Stimulated activated CD8-positive, alpha-beta memory T cell treated with anti-CD3 and anti-CD28 coated beads, Interleukin-4, amount 100 ng/mL, for 4 hours (primary cell): ENCODE data around the gene SACM1L.
"Not testable (repeated sequence)": the region's sequence is repeated elsewhere in the genome, so short reads cannot be mapped to it uniquely, and the experiment has no call there.

Experiments
- DNase-seq, 2 donors: peaks; one replicate each; pipeline ENCODE4 v3.0.0-alpha.2; 2020; ENCODE audit warnings: low read depth in 2 of 2, low spot score in 1 of 2

SACM1L gene

GRCh38 chr3:45741742-45742460 lies 52.7 kb downstream of the SACM1L start:
- DNase-seq, result no peak

- DNase-seq, result no peak
These were observed 53.4 kb downstream of the SACM1L start for GRCh38 chr3:45742461-45743089.

GRCh38 chr3:45746165-45746776 lies 57.1 kb downstream of the SACM1L start:
- no peak for DNase-seq

DNA sequence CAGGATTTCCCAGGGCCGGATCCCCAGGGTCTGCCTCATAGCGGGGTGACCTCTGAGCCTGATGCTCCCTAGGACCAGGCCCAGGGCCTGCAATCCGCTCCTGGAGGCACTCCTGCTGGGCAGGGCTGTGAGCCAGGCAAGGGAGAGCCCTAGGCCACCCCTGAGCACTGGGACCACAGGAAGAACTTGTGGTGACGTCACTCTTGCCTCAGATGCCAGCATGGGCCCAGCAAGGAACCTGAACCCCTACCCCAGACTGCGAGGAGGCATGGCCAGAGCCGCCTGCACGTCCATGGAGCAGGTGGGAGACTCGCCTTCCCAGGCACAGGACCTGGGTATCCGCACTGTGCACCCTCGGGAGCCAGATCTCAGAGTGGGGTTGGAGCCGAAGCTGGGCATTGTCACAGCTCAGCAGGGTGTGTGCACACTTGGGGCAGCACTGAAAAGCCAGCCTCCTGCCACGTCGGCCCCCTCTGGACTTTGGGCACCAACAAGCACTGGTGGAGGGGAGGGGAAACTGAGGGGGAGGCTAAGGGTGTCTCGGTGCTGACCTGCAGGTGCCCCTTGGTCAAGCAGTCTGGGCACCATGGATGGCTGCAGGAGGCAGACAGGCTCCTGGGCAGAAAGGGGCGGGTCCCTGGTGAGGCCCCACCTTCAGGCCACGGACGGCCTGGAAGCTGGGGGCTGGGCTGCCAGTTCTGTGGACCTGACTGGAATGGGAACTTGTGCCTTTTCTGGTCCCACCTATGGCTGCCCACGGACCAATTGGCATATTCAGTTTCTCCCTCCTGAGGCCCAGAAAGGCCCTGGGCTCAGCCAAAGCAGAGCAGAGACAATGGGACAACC lies 57.8 kb downstream of the SACM1L start:
- DNase-seq, result no peak

GRCh38 chr3:45748068-45748467 lies 58.9 kb downstream of the SACM1L start:
- no peak for DNase-seq

GRCh38 chr3:45749036-45749600 lies 59.9 kb downstream of the SACM1L start:
- not testable (repeated sequence) for DNase-seq

DNA sequence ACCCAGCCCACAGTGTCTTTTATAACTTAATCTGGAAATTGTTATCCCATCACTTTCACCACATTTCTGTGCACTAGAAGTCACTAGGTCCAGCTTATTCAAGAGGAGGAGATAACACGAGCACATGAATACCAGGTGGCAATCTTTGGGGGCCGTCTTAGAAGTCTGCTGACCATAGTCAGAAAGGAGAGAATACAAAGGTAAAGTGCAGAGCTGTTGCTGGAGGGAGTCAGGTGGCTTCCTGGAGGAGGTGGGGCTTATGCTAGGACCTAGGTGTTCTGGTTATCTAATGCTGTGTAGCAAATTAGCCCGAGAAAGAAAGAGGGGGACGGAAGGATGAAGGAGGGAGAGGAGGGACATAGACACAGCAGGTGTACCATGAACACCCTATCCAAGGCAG lies 60.7 kb downstream of the SACM1L start:
- DNase-seq, result no peak

GRCh38 chr3:45751537-45752242 lies 62.5 kb downstream of the SACM1L start:
- DNase-seq, result no peak

GRCh38 chr3:45753095-45753494 lies 63.9 kb downstream of the SACM1L start:
- DNase-seq, result no peak

DNA sequence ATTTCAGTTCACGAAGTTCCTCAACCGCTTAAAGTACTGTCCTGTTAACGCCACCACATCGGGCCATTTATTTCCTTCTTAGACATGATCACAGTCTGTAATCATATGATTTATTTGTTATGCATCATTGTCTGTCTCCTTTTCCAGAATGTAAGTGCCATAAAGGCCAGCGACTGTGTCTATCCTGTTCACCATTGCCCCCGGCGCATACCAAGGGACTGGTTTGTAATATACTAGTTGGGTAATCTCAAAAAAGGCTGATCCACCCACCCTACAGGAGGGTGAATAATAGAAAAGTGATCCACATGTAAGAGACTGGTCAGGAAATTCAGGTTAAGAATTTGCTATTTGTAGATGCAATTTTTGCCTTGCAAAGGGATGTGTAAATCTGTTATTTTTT lies 65.3 kb downstream of the SACM1L start:
- DNase-seq, result no peak

DNA sequence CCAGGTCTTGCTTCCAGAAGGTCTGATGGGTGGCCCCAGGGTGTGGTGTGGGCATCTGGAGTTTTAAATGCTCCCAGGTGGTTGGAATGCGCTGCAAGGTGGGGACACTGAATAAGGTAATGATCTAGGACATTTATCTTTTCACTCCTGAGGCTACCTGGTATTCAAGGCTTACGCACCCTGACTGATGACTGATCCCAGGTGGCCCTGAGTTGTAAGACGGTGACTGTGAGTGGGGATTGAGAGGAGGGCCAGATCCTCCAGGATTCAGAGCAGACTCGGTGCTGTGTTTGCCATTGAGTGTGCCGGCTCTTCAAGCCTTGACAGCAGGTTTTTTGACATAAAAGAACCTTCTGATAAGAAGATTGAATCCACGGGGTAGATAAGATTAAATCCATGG lies 66.9 kb downstream of the SACM1L start:
- no peak for DNase-seq

DNA sequence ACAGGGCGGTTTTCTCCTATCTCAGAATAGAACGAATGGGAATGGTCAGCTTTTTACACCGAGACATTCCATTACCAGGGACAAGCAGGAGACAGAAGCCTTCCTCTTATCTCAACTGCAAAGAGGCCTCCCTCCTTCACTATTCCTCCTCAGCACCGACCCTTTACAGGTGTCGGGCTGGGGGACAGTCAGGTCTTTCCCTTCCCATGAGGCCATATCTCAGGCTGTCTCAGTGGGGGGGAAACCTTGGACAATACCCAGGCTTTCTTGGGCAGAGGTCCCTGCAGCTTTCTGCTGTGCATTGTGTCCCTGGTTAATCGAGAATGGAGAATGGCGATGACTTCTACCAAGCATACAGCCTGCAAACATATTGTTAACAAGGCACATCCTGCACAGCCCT lies 67.9 kb downstream of the SACM1L start:
- not testable (repeated sequence) for DNase-seq

DNA sequence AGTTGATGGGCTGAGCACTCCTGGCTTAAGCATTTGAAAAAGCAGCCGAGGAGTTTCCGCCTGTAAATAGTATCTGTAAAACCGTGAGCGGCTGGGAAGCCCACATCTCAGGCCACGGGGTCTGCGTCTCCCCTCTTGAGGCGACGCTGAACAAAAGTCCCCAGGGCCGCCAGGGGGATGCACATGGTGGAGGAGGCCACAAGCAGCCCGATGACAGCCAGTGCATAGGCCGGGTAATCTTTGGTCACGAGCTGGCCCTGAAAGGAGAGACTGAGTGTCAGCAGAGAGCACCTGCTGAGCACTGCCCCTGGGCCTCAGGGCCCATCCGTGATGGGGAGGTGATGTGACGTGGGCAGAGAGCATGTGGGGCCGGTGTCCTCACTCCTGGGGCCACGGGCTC lies 69.7 kb downstream of the SACM1L start:
- no peak for DNase-seq

DNA sequence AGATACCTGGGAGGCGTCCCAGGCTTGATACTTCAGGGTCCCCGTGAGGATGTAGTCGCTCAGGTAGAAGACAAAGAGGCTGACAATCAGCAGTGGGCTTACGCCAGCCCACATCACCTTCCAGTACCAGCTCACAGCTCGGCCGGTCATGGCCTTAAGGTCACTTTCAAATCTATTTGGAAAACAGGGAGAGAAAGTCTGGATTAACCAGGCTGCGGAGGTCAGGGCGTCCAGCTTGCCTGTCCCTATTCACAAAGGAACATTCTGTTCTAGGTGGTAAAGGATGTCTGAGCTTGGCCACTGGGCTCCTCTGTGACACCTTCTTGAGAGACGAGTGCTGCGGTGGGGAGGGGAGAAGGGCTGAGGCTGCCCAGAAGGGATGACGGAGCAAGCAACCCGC lies 70.7 kb downstream of the SACM1L start:
- no peak for DNase-seq

DNA sequence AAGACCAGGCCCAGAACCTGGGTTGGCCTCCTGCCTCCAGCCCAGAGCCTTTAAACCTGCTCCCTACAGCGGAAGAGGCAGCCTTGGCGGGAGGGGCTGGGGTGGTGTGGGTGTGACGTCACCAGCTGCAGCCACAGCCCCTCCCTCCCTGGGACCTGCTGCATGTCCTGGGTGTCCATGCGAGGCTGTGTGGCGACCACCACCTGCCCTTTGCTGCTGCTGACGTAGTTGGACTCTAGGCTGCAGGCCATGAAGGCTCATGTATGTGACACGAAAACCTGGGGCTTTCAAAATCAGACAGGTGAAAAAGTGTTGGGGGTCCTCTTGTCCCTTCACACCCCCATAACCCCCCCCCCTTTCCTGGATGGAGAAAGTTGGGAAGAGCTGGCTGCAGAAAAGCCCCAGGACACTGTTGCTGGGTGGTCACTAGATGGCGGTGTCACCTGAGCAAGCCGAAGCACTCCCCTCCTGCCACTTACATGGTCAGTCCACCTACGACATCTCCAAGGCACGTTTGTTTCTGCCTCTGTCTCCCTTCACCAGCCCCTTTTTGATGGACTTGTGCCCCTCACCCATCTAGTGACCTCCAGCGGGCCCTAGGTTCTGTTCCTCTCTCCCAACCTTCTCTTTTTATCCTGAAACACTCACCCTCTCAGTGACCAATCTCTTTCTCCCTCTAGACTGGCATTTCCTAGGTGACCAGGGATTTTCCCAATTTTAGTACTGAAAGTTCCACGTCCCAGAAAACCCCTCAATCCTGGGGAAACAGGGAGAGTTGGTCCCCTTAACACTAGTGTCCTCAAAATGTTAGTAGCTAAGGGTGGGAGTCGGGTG lies 71.9 kb downstream of the SACM1L start:
- peak in 1 of 2 donors; percentile 6 for DNase-seq

- DNase-seq, result no peak
These were observed 72.6 kb downstream of the SACM1L start for GRCh38 chr3:45761831-45762230.

DNA sequence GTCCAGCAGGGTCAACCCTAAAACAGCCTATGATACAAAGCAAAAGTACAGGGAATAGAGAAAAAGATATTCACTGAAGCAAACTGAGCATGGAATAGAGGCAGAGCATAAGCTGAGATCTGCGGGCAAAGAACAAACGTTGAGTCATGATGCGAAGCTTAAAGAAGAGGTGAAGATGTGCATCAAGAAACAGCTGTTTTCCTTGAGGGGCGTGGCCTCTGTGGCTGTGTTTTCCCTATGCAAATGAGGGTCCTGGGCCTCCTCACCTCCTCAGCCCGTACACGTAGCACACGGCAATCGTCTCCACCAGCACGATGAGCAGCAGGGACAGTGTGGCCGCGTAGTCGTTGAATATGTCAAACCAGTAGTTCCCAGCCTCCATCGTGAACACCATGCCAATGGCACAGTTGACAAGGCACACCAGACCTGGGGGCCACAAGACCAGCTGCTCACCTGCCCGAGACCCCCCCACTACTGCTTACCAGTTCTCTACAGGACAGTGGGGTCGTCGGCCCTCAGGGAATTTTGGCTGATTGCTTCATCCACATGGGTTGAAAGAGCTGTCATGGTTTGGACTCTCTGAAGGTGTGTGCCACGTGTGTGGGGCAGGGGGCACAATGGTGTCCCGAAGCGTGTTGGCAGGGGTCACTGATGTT lies 73.6 kb downstream of the SACM1L start:
- no peak for DNase-seq

- DNase-seq, result no peak
These were observed 74.1 kb downstream of the SACM1L start for GRCh38 chr3:45763303-45763675.

- no peak for DNase-seq
These were observed 76.2 kb downstream of the SACM1L start for GRCh38 chr3:45765266-45765851.
